Neural progenitor cell (in vitro differentiated cells): ENCODE results near the gene SYT13. TPM values are rescaled to one million over a fixed set of nuclear protein-coding genes. Genes with fewer than 3 reads are reported as not detected.

ENCODE experiments used
- DNase-seq: peaks from one replicate; pipeline ENCODE4 v3.0.0-alpha.2; 2016; ENCODE audit warnings: low spot score
- H2AFZ ChIP-seq: fragments of 200-600 bp; sonication (generic); replicated peaks from 2 replicates; pipeline ENCODE4 v1.6.1; 2016; ENCODE audit warnings: antibody characterized with exemption
- H3F3A ChIP-seq: fragments of 200-600 bp; sonication (generic); 2 replicates; pipeline ENCODE4 v1.6.1; 2016; ENCODE audit warnings: antibody characterized with exemption, low read depth
- H3K27ac ChIP-seq: fragments of 200-600 bp; sonication (generic); 2 replicates; pipeline ENCODE4 v1.5.1; 2016; ENCODE audit warnings: mild to moderate bottlenecking
- H3K27me3 ChIP-seq: fragments of 200-600 bp; sonication (generic); 2 replicates; pipeline ENCODE4 v1.6.1; 2016; ENCODE audit warnings: mild to moderate bottlenecking, moderate library complexity
- H3K36me3 ChIP-seq: fragments of 200-600 bp; sonication (generic); 2 replicates; pipeline ENCODE4 v1.5.1; 2016
- H3K4me1 ChIP-seq: fragments of 200-600 bp; sonication (generic); 2 replicates; pipeline ENCODE4 v1.6.1; 2016; ENCODE audit warnings: mixed run types
- H3K4me2 ChIP-seq: fragments of 200-600 bp; sonication (generic); 2 replicates; pipeline ENCODE4 v1.6.1; 2016
- H3K4me3 ChIP-seq: fragments of 200-600 bp; sonication (generic); 2 replicates; pipeline ENCODE4 v1.5.1; 2016
- H3K79me2 ChIP-seq: fragments of 200-600 bp; sonication (generic); 2 replicates; pipeline ENCODE4 v1.6.1; 2016; ENCODE audit warnings: low read depth
- H3K9ac ChIP-seq: fragments of 200-600 bp; sonication (generic); 2 replicates; pipeline ENCODE4 v1.6.1; 2016
- H3K9me3 ChIP-seq: fragments of 200-600 bp; sonication (generic); 2 replicates; pipeline ENCODE4 v1.5.1; 2016; ENCODE audit warnings: low read depth
- H4K20me1 ChIP-seq: fragments of 200-600 bp; sonication (generic); 2 replicates; pipeline ENCODE4 v1.6.1; 2016; ENCODE audit warnings: low read depth
- H3K27ac Mint-ChIP-seq: 3 replicates; pipeline ENCODE4 v1.8.0; 2021; ENCODE audit warnings: mixed read lengths
- H3K27me3 Mint-ChIP-seq: 2 replicates; pipeline ENCODE4 v1.8.0; 2022; ENCODE audit warnings: low read depth, mild to moderate bottlenecking, inconsistent platforms, moderate library complexity, mixed read lengths; ENCODE audit not compliant: insufficient read depth
- H3K36me3 Mint-ChIP-seq: 3 replicates; pipeline ENCODE4 v1.8.0; 2021; ENCODE audit warnings: mixed read lengths
- H3K4me1 Mint-ChIP-seq: 3 replicates; pipeline ENCODE4 v1.8.0; 2021; ENCODE audit warnings: mixed read lengths
- H3K4me3 Mint-ChIP-seq: 3 replicates; pipeline ENCODE4 v1.8.0; 2021; ENCODE audit warnings: mild to moderate bottlenecking, moderate library complexity, mixed read lengths
- H3K9me3 Mint-ChIP-seq: 3 replicates; pipeline ENCODE4 v1.8.0; 2020; ENCODE audit warnings: mixed read lengths
- CTCF ChIP-seq: fragments of 200-600 bp; sonication (generic); IDR thresholded peaks from 2 replicates; pipeline ENCODE4 v1.5.1; 2017; ENCODE audit warnings: antibody characterized with exemption, mild to moderate bottlenecking
- EZH2 ChIP-seq: fragments of 200-600 bp; sonication (generic); IDR thresholded peaks from 2 replicates; pipeline ENCODE4 v1.6.1; 2017; ENCODE audit warnings: antibody characterized with exemption, mild to moderate bottlenecking, moderate library complexity
- EZH2phosphoT487 ChIP-seq: fragments of 200-600 bp; sonication (generic); IDR thresholded peaks from 2 replicates; pipeline ENCODE4 v1.6.1; 2017; ENCODE audit warnings: antibody characterized with exemption
- total RNA-seq: library from RNA; depleted of rRNA; stranded (reverse); fragments of >200 nt; gene quantifications from 2 replicates; pipeline ENCODE4 v1.2.3, GENCODE V29; 2015; ENCODE audit warnings: low replicate concordance

Gene SYT13
- total RNA-seq, 1 donor from 2014 or later, result 8.6 TPM

DNA sequence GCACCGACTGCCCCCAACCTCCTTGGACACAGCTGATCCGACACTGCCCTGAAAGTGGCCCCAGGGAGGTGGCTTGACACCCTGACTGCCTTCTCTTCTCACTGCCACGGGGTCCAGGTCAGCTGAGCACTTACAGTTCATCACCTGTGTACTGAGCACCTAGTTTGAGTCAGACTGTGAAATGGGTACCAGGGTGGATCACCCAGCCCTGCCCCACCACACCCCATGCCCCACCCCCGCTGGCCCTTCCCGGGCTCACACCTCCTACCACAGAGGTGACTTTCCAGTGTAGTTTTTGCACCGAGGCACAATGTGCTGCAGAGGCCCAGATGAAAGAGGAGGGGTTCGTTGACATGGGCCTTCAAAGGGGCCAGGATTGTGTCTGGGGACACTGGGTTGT is 80.2 kb downstream of the SYT13 start:
- H3F3A ChIP-seq, result peaks cover 5% of the 10 kb centered on the region
- Mint-ChIP-seq H3K9me3 (peaks cover 9% of the 10 kb centered on the region), H3K4me1 (peaks cover 23% of the 10 kb centered on the region), H3K27me3 (peaks cover 9% of the 10 kb centered on the region), H3K36me3 (peaks cover 19% of the 10 kb centered on the region), H3K27ac (no peak overlapping the region), H3K4me3 (no peak overlapping the region)
- H3K27ac ChIP-seq, result no peak overlapping the region
- no peak overlapping the region for H3K9ac ChIP-seq
- no peak overlapping the region for H3K4me2 ChIP-seq
- no peaks in the 10 kb centered on the region for H3K27me3 ChIP-seq
- TF ChIP-seq CTCF (no peak), EZH2 (no peak), EZH2phosphoT487 (no peak)
- peaks cover 14% of the 10 kb centered on the region for H3K4me1 ChIP-seq
- no peak for DNase-seq
- H3K4me3 ChIP-seq, result no peak overlapping the region
- H3K36me3 ChIP-seq, result no peaks in the 10 kb centered on the region
- no peaks in the 10 kb centered on the region for H4K20me1 ChIP-seq
- H3K79me2 ChIP-seq, result no peaks in the 10 kb centered on the region
- no peaks in the 10 kb centered on the region for H3K9me3 ChIP-seq
- no peak overlapping the region for H2AFZ ChIP-seq

GRCh38 chr11:45204761-45205160 is 81.4 kb downstream of the SYT13 start:
- Histone ChIP-seq H4K20me1 (no peaks in the 10 kb centered on the region), H3K9me3 (no peaks in the 10 kb centered on the region), H3F3A (peaks cover 3% of the 10 kb centered on the region), H3K36me3 (no peaks in the 10 kb centered on the region), H3K27me3 (no peaks in the 10 kb centered on the region), H3K4me1 (peaks cover 6% of the 10 kb centered on the region), H3K4me2 (no peak overlapping the region), H3K27ac (no peak overlapping the region), H3K9ac (no peak overlapping the region), H3K4me3 (no peak overlapping the region), H3K79me2 (no peaks in the 10 kb centered on the region), H2AFZ (no peak overlapping the region)
- no peak overlapping the region for H3K27ac Mint-ChIP-seq
- no peak overlapping the region for H3K4me3 Mint-ChIP-seq
- peaks cover 15% of the 10 kb centered on the region for H3K4me1 Mint-ChIP-seq
- H3K9me3 Mint-ChIP-seq, result peaks cover 9% of the 10 kb centered on the region
- peaks cover 5% of the 10 kb centered on the region for H3K27me3 Mint-ChIP-seq
- no peak for TF ChIP-seq EZH2
- TF ChIP-seq CTCF, result peak; percentile 32
- peak; percentile 55 for DNase-seq
- H3K36me3 Mint-ChIP-seq, result peaks cover 19% of the 10 kb centered on the region

DNA sequence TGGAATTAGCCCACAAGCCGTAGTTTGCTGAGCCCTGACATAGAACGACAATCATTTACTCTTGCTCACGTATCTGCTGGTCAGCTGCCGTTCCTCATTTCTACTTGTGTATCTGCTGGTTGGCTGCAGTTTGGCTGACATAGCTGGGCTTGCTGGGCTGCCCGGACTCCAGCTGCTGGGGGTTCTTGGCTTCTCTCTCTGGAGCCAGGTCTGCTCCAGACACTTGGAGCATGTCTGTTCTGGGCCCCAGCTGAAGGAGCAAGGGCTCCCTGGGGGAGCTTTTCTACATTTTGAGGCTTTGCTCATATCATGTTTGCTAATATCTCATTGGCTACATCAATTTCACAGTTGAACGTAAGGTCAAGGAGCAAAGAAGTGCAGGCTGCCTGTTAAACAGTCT is 92.4 kb downstream of the SYT13 start:
- peak overlapping the region; percentile 37 for H3K27ac Mint-ChIP-seq
- H3K4me3 Mint-ChIP-seq, result no peak overlapping the region

More for the DNA sequence above, 92.4 kb downstream of the SYT13 start:
- H3K27me3 Mint-ChIP-seq, result peaks cover 5% of the 10 kb centered on the region
- Histone ChIP-seq H3K4me1 (no peaks in the 10 kb centered on the region), H2AFZ (no peak overlapping the region), H3K27me3 (no peaks in the 10 kb centered on the region), H4K20me1 (no peaks in the 10 kb centered on the region), H3K9me3 (no peaks in the 10 kb centered on the region), H3K4me3 (no peak overlapping the region), H3K36me3 (no peaks in the 10 kb centered on the region), H3K4me2 (no peak overlapping the region), H3K27ac (no peak overlapping the region), H3F3A (no peaks in the 10 kb centered on the region), H3K79me2 (no peaks in the 10 kb centered on the region), H3K9ac (no peak overlapping the region)
- no peaks in the 10 kb centered on the region for H3K9me3 Mint-ChIP-seq
- TF ChIP-seq CTCF (no peak), EZH2 (no peak), EZH2phosphoT487 (no peak)
- H3K4me1 Mint-ChIP-seq, result peaks cover 5% of the 10 kb centered on the region
- no peak for DNase-seq
- H3K36me3 Mint-ChIP-seq, result peaks cover 10% of the 10 kb centered on the region

Other genes starting within 250 kb of the SYT13 start
- gene PRDM11, start 139.7 kb downstream of the SYT13 start, total RNA-seq, result 1.8 and 5.3 TPM in 2 replicates